Measurements from ENCODE around the gene GLS.

GRCh38 chr2:190953257-190953656 is 72.6 kb downstream of the GLS start:
- TF ChIP-seq POLR2A (IDR thresholded peaks at IDR 0.05): no peak
- TF ChIP-seq, protein P1, sequence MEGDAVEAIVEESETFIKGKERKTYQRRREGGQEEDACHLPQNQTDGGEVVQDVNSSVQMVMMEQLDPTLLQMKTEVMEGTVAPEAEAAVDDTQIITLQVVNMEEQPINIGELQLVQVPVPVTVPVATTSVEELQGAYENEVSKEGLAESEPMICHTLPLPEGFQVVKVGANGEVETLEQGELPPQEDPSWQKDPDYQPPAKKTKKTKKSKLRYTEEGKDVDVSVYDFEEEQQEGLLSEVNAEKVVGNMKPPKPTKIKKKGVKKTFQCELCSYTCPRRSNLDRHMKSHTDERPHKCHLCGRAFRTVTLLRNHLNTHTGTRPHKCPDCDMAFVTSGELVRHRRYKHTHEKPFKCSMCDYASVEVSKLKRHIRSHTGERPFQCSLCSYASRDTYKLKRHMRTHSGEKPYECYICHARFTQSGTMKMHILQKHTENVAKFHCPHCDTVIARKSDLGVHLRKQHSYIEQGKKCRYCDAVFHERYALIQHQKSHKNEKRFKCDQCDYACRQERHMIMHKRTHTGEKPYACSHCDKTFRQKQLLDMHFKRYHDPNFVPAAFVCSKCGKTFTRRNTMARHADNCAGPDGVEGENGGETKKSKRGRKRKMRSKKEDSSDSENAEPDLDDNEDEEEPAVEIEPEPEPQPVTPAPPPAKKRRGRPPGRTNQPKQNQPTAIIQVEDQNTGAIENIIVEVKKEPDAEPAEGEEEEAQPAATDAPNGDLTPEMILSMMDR (IDR thresholded peaks at IDR 0.05 in 4 of 5, conservative IDR thresholded peaks at IDR 0.05 in 1 of 5): no peak

All from gastrocnemius medialis (tissue), 4 donors.